ENCODE data around the gene MYO9B.

Gene MYO9B

GRCh38 chr19:17114414-17114831 is 38.8 kb downstream of the MYO9B start:
- no peaks in the 10 kb centered on the region for H3F3A ChIP-seq (ENCODE audit: insufficient read depth)
- H3K79me2 ChIP-seq (ENCODE audit: insufficient read depth, low read length): peaks cover 76% of the 10 kb centered on the region
- H3K9me3 ChIP-seq (ENCODE audit: insufficient read depth, low read length): no peaks in the 10 kb centered on the region
- H3K27me3 ChIP-seq (ENCODE audit: low read length): no peaks in the 10 kb centered on the region
- no peaks in the 10 kb centered on the region; the same call in 1 of the 2 replicates for H4K20me1 ChIP-seq (ENCODE audit: low read depth, low read length)
- no peak overlapping the region for H2AFZ ChIP-seq (ENCODE audit: low read depth, low read length, severe bottlenecking)
- no peak overlapping the region for H3K4me2 ChIP-seq (ENCODE audit: low read depth, low read length, poor library complexity, severe bottlenecking)
- no peaks in the 10 kb centered on the region for H3K9me2 ChIP-seq (replicated peaks; ENCODE audit: insufficient read depth, low read length)
- H3K9ac ChIP-seq (ENCODE audit: low read length): no peak overlapping the region
- no peak overlapping the region for H3K27ac ChIP-seq (ENCODE audit: low read depth, low read length)
- no peaks in the 10 kb centered on the region for H3K36me3 ChIP-seq (ENCODE audit: low read length)
- TF ChIP-seq, protein P1, sequence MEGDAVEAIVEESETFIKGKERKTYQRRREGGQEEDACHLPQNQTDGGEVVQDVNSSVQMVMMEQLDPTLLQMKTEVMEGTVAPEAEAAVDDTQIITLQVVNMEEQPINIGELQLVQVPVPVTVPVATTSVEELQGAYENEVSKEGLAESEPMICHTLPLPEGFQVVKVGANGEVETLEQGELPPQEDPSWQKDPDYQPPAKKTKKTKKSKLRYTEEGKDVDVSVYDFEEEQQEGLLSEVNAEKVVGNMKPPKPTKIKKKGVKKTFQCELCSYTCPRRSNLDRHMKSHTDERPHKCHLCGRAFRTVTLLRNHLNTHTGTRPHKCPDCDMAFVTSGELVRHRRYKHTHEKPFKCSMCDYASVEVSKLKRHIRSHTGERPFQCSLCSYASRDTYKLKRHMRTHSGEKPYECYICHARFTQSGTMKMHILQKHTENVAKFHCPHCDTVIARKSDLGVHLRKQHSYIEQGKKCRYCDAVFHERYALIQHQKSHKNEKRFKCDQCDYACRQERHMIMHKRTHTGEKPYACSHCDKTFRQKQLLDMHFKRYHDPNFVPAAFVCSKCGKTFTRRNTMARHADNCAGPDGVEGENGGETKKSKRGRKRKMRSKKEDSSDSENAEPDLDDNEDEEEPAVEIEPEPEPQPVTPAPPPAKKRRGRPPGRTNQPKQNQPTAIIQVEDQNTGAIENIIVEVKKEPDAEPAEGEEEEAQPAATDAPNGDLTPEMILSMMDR (IDR thresholded peaks at IDR 0.05; ENCODE audit: insufficient read depth, low read length, poor library complexity, severe bottlenecking): no peak
- no peak for TF ChIP-seq EZH2phosphoT487 (conservative IDR thresholded peaks at IDR 0.05; ENCODE audit: low read length)
- H3K4me3 ChIP-seq (ENCODE audit: insufficient read depth, low read length, poor library complexity, severe bottlenecking): no peak overlapping the region

DNA sequence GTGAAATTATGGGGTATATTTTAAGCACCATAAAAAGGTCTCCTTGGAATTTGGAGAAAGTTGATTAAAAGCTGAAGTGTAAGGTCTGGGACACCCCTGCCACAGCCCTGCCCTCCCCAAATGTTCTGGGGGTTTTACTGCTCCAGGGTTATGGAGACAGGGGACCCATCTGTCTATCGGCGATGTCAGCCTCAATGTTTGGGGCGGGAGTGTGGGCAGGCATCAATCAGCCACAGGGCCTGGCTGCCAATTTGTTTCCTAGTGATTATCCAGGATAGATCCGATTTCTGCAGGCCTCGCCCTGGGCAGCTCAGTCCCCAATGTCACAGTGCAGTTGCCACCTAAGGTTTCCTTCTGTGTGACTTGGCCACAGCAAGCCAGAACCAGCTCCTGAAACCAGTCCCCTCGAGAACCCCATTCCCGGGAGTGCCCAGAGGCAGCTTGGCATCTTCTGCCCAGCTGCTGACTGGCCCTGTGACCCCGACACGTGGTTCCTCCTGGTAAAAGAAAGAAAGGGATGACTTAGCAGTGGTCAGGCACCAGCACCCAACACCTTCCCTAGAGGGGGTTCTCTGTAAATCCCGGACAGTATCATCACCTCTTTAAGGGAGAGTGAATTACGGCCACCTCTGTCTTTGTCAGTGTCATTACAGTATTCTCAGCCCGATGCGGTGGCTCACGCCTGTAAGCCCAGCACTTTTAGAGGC is 41.6 kb downstream of the MYO9B start:
- TF ChIP-seq EZH2phosphoT487 (conservative IDR thresholded peaks at IDR 0.05; ENCODE audit: low read length): no peak
- TF ChIP-seq, protein P1 (IDR thresholded peaks at IDR 0.05; ENCODE audit: insufficient read depth, low read length, poor library complexity, severe bottlenecking): no peak
- H3K9me2 ChIP-seq (replicated peaks; ENCODE audit: insufficient read depth, low read length): no peaks in the 10 kb centered on the region
- H3K27ac ChIP-seq (ENCODE audit: low read depth, low read length): no peak overlapping the region
- H3K79me2 ChIP-seq (ENCODE audit: insufficient read depth, low read length): peaks cover 54% of the 10 kb centered on the region
- no peaks in the 10 kb centered on the region for H3K36me3 ChIP-seq (ENCODE audit: low read length)
- no peaks in the 10 kb centered on the region; the same call in 1 of the 2 replicates for H4K20me1 ChIP-seq (ENCODE audit: low read depth, low read length)
- H3F3A ChIP-seq (ENCODE audit: insufficient read depth): no peaks in the 10 kb centered on the region
- no peak overlapping the region for H2AFZ ChIP-seq (ENCODE audit: low read depth, low read length, severe bottlenecking)
- no peak overlapping the region for H3K4me2 ChIP-seq (ENCODE audit: low read depth, low read length, poor library complexity, severe bottlenecking)
- no peaks in the 10 kb centered on the region for H3K27me3 ChIP-seq (ENCODE audit: low read length)
- H3K9ac ChIP-seq (ENCODE audit: low read length): no peak overlapping the region
- no peak overlapping the region for H3K4me3 ChIP-seq (ENCODE audit: insufficient read depth, low read length, poor library complexity, severe bottlenecking)
- no peaks in the 10 kb centered on the region for H3K9me3 ChIP-seq (ENCODE audit: insufficient read depth, low read length)

DNA sequence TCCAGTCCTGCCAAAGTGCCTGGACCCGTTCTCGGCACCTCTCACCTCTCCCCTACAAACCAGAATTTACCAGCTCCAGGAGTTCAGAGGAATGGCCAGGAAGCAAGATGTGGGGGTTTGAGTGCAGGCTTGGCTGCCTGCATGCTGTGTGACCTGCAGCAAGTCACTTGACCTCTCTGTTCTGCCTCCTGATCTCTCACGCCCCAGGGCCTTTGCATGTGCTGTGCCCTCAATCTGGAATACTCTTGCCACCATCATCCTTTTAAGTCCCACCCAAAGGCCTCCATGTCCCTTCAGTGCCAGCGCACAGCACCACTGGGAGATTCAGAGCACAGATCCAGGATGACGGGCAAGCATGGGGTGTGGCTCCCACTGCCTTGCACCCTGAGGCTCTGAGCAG is 43.4 kb downstream of the MYO9B start:
- Histone ChIP-seq H3K79me2 (ENCODE audit: insufficient read depth, low read length) (peaks cover 46% of the 10 kb centered on the region), H3K9me2 (replicated peaks; ENCODE audit: insufficient read depth, low read length) (no peaks in the 10 kb centered on the region), H4K20me1 (ENCODE audit: low read depth, low read length) (no peaks in the 10 kb centered on the region)

More for the DNA sequence above, 43.4 kb downstream of the MYO9B start:
- Histone ChIP-seq H3K27me3 (ENCODE audit: low read length) (no peaks in the 10 kb centered on the region), H3K27ac (ENCODE audit: low read depth, low read length) (no peak overlapping the region), H3F3A (ENCODE audit: insufficient read depth) (peaks cover 13% of the 10 kb centered on the region), H2AFZ (ENCODE audit: low read depth, low read length, severe bottlenecking) (no peak overlapping the region), H3K9ac (ENCODE audit: low read length) (no peak overlapping the region), H3K9me3 (ENCODE audit: insufficient read depth, low read length) (no peaks in the 10 kb centered on the region), H3K4me2 (ENCODE audit: low read depth, low read length, poor library complexity, severe bottlenecking) (no peak overlapping the region), H3K36me3 (ENCODE audit: low read length) (no peaks in the 10 kb centered on the region), H3K4me3 (ENCODE audit: insufficient read depth, low read length, poor library complexity, severe bottlenecking) (no peak overlapping the region)
- TF ChIP-seq, protein P1 (IDR thresholded peaks at IDR 0.05; ENCODE audit: insufficient read depth, low read length, poor library complexity, severe bottlenecking): no peak
- no peak for TF ChIP-seq EZH2phosphoT487 (conservative IDR thresholded peaks at IDR 0.05; ENCODE audit: low read length)
